IMR-90 (cell line): ENCODE data around the gene DPYSL3.

Experiments
- CEBPB ChIP-seq: IDR thresholded peaks from 2 replicates; pipeline ENCODE4 v1.6.1; 2012; ENCODE audit warnings: low read depth, low read length, improper control_type of control experiment
- CTCF ChIP-seq: conservative IDR thresholded peaks from 2 replicates; pipeline ENCODE4 v1.5.1; 2012; ENCODE audit warnings: mild to moderate bottlenecking, low read depth, low read length, improper control_type of control experiment
- MAFK ChIP-seq: IDR thresholded peaks from 2 replicates; pipeline ENCODE4 v1.6.1; 2012; ENCODE audit warnings: low read depth, low read length, improper control_type of control experiment
- POLR2A ChIP-seq: IDR thresholded peaks from 2 replicates; pipeline ENCODE4 v1.6.1; 2012; ENCODE audit warnings: mild to moderate bottlenecking, low read depth, low read length
- RCOR1 ChIP-seq: IDR thresholded peaks from 2 replicates; pipeline ENCODE4 v1.6.1; 2012; ENCODE audit warnings: mild to moderate bottlenecking, low read length, improper control_type of control experiment; ENCODE audit not compliant: insufficient replicate concordance

GRCh38 chr5:147432323-147432722, 77.5 kb downstream of the DPYSL3 start:
- TF ChIP-seq CTCF (no peak), POLR2A (no peak), RCOR1 (no peak), MAFK (no peak), CEBPB (no peak)
